Fibroblast of lung (primary cell): ENCODE measurements around the gene LSMEM2.

Experiments
- EZH2 ChIP-seq: IDR thresholded peaks from 2 replicates; pipeline ENCODE4 v1.5.1; 2012; ENCODE audit warnings: low read length, control low read depth, mild to moderate bottlenecking; ENCODE audit errors: missing control alignments
- TF ChIP-seq, protein P1 (sequence below), 2 donors: IDR thresholded peaks in 1 of 2; conservative IDR thresholded peaks in 1 of 2; 1 replicate in 1 of 2; 2 replicates in 1 of 2; pipeline ENCODE4 v1.5.1; 2011 to 2012; ENCODE audit warnings: low read length in 2 of 2, control low read depth in 1 of 2, inconsistent platforms in 1 of 2, low read depth in 1 of 2, mild to moderate bottlenecking in 1 of 2

DNA sequence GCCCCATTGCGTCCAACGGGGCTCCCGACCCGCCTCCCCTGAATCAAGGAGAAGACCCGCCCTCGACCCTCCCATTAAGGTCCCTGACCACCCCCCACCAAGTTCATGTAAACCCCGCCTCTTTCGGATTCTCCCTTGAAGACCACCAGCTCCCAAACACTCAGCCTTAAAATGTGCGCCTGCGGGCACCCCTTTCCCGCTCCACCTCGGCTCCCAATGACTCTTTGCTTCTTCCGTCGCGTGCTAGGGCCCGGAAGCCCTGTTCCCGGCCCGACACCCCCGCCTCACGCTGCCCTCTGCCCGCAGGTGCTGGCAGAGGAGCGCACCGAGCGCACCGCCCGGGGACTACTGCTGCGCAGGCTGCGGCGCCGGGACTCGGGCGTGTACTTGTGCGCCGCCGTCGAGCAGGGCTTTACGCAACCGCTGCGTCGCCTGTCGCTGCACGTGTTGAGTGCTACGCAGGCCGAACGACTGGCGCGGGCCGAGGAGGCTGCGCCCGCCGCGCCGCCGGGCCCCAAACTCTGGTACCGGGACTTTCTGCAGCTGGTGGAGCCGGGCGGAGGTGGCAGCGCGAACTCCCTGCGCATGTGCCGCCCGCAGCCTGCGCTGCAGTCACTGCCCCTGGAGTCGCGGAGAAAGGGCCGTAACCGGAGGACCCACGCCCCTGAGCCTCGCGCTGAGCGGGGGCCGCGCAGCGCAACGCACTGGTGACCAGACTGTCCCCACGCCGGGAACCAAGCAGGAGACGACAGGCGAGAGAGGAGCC, 2.7 kb upstream of the LSMEM2 start:
- TF ChIP-seq, protein P1, sequence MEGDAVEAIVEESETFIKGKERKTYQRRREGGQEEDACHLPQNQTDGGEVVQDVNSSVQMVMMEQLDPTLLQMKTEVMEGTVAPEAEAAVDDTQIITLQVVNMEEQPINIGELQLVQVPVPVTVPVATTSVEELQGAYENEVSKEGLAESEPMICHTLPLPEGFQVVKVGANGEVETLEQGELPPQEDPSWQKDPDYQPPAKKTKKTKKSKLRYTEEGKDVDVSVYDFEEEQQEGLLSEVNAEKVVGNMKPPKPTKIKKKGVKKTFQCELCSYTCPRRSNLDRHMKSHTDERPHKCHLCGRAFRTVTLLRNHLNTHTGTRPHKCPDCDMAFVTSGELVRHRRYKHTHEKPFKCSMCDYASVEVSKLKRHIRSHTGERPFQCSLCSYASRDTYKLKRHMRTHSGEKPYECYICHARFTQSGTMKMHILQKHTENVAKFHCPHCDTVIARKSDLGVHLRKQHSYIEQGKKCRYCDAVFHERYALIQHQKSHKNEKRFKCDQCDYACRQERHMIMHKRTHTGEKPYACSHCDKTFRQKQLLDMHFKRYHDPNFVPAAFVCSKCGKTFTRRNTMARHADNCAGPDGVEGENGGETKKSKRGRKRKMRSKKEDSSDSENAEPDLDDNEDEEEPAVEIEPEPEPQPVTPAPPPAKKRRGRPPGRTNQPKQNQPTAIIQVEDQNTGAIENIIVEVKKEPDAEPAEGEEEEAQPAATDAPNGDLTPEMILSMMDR (conservative IDR thresholded peaks at IDR 0.05 in 1 of 2, IDR thresholded peaks at IDR 0.05 in 1 of 2; ENCODE audit: low read depth in 1 of 2, low read length in 2 of 2) = no peak
- no peak for TF ChIP-seq EZH2
